Epithelial cell of esophagus (primary cell): ENCODE data around the gene TRAP1.

Experiments
- DNase-seq: peaks from one replicate; pipeline ENCODE4 v3.0.0; 2010; ENCODE audit warnings: low read depth
- H3K4me3 ChIP-seq: 2 replicates; pipeline ENCODE4 v1.5.1; 2011; ENCODE audit warnings: mild to moderate bottlenecking, low read length, control low read depth
- CTCF ChIP-seq: IDR thresholded peaks from 2 replicates; pipeline ENCODE4 v1.5.1; 2011; ENCODE audit warnings: low read depth, mild to moderate bottlenecking, low read length, control low read depth, inconsistent platforms; ENCODE audit not compliant: insufficient read depth; ENCODE audit errors: missing control alignments

TRAP1 gene

GRCh38 chr16:3652373-3653195 is 64.7 kb downstream of the TRAP1 start:
- TF ChIP-seq CTCF, result no peak
- H3K4me3 ChIP-seq, result no peak overlapping the region
- DNase-seq, result no peak

- no peak for DNase-seq
- no peak for TF ChIP-seq CTCF
- H3K4me3 ChIP-seq, result no peak overlapping the region
Observed at GRCh38 chr16:3651461-3652372, 65.6 kb downstream of the TRAP1 start.

- DNase-seq, result no peak
- no peak overlapping the region for H3K4me3 ChIP-seq
- TF ChIP-seq CTCF, result no peak
Observed at GRCh38 chr16:3650631-3651265, 66.6 kb downstream of the TRAP1 start.

- peak; percentile 52 for DNase-seq
- TF ChIP-seq CTCF, result no peak
- no peak overlapping the region for H3K4me3 ChIP-seq
Observed at GRCh38 chr16:3646348-3646920, 70.9 kb downstream of the TRAP1 start.

GRCh38 chr16:3645504-3646347 is 71.6 kb downstream of the TRAP1 start:
- TF ChIP-seq CTCF, result no peak
- DNase-seq, result no peak
- H3K4me3 ChIP-seq, result no peak overlapping the region

GRCh38 chr16:3645108-3645503 is 72.2 kb downstream of the TRAP1 start:
- H3K4me3 ChIP-seq, result no peak overlapping the region
- DNase-seq, result no peak
- no peak for TF ChIP-seq CTCF
